Brain microvascular endothelial cell (primary cell): ENCODE results near the gene CALCA.

Experiments
- DNase-seq: peaks from one replicate; pipeline ENCODE4 v3.0.0-alpha.2; 2020
- H3K27ac ChIP-seq: fragments of 250-450 bp; sonication (Bioruptor Pico); 2 replicates; pipeline ENCODE4 v1.5.1; 2020; ENCODE audit warnings: mild to moderate bottlenecking, moderate library complexity
- H3K27me3 ChIP-seq: fragments of 250-450 bp; sonication (Bioruptor Pico); replicated peaks from 2 replicates; pipeline ENCODE4 v1.5.1; 2020; ENCODE audit warnings: mild to moderate bottlenecking
- H3K36me3 ChIP-seq: fragments of 250-450 bp; sonication (Bioruptor Pico); replicated peaks from 2 replicates; pipeline ENCODE4 v1.5.1; 2020; ENCODE audit warnings: mild to moderate bottlenecking
- H3K4me3 ChIP-seq: 2 replicates; pipeline ENCODE4 v1.5.1; 2011; ENCODE audit warnings: low read depth, mild to moderate bottlenecking, control low read depth, low read length, moderate library complexity
- in situ Hi-C: cut with HindIII; loops from 2 replicates; pipeline ENCODE4 v1.10.0; 2017; ENCODE audit warnings: low sequenced_read_pairs, low pct_ligation_motif_present
- TF ChIP-seq, protein P1 (sequence below): IDR thresholded peaks from 2 replicates; pipeline ENCODE4 v1.5.1; 2011; ENCODE audit warnings: low read depth, mild to moderate bottlenecking, moderate library complexity, low read length, control low read depth, inconsistent platforms; ENCODE audit errors: missing control alignments

CALCA gene

DNA sequence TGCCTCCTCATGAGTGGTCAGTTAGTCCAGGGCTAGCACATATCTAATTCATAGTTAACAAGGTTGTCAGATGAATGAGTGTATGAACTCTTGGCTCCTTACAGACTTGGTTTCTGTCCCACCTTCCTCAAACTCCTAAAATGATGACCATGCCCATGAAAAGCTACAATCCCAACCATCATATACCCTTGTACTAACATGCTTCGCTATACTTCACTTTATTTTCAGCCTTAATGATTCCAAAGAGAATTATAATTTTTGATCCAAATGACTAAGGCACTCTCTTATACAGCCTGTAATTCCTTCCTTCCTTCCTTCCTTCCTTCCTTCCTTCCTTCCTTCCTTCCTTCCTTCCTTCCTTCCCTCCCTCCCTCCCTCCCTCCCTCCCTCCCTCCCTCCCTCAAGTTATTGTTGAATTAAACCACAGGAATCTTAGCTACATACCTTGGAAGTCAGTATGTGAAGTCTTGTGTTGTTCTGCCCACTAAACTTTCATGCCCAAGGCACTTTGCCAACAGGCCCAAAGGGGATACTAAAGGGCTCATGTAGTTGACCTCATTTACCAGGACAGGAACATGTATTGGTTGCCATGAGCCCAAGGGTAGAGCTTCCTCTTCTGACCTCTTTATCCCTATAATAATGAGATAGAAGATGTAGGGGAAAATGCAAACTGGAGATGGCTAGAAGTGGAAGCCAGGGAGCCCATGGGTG is 37.4 kb downstream of the CALCA start:
- Histone ChIP-seq H3K27ac (no peak overlapping the region), H3K36me3 (no peaks in the 10 kb centered on the region), H3K27me3 (no peaks in the 10 kb centered on the region), H3K4me3 (no peak overlapping the region)
- TF ChIP-seq, protein P1, sequence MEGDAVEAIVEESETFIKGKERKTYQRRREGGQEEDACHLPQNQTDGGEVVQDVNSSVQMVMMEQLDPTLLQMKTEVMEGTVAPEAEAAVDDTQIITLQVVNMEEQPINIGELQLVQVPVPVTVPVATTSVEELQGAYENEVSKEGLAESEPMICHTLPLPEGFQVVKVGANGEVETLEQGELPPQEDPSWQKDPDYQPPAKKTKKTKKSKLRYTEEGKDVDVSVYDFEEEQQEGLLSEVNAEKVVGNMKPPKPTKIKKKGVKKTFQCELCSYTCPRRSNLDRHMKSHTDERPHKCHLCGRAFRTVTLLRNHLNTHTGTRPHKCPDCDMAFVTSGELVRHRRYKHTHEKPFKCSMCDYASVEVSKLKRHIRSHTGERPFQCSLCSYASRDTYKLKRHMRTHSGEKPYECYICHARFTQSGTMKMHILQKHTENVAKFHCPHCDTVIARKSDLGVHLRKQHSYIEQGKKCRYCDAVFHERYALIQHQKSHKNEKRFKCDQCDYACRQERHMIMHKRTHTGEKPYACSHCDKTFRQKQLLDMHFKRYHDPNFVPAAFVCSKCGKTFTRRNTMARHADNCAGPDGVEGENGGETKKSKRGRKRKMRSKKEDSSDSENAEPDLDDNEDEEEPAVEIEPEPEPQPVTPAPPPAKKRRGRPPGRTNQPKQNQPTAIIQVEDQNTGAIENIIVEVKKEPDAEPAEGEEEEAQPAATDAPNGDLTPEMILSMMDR: no peak
- DNase-seq: no peak
- in situ Hi-C loops: no loop called here

DNA sequence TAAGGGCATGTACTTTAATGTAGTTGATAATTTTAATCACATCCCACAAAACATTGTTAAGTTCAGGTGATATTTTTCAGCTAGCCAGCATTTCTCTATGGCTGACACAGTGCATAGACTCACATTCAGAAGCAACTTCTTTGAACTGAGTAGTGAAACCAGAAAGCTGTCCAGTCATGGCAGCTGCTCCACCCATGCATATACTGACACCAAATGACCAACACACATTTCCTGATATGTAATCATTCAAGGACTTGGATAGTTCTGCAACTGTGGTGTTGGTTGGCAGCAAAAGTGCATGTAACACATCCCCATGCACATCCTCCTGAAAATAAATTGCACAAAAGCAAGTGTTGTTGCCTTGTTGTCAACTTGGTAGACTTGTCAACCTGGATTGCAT is 39.7 kb downstream of the CALCA start:
- TF ChIP-seq, protein P1: no peak
- no peak for DNase-seq
- Histone ChIP-seq H3K27ac (no peak overlapping the region), H3K4me3 (no peak overlapping the region), H3K36me3 (no peaks in the 10 kb centered on the region), H3K27me3 (no peaks in the 10 kb centered on the region)
- in situ Hi-C loops: no loop called here

DNA sequence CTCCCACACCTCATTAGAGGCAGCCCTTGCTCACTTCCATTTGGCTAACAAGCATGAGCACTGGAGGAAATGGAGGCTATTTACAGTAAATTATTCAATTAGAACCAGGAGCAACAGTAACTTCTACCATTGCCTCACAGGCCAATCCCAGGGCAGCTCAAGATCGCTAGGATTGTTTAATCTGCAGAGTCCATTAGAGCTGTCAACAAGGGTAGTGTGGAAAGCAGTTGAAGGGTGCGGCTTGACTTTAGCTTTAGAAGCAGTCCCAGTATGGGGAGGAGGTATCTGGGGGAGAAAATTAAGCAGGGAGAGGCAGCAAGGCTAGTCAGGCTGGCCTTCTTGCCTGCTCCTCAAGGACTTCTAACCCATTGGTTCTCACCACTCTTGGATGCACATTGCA is 41.8 kb downstream of the CALCA start:
- H3K4me3 ChIP-seq: no peak overlapping the region
- TF ChIP-seq, protein P1: no peak
- no peaks in the 10 kb centered on the region for H3K36me3 ChIP-seq
- no peak overlapping the region for H3K27ac ChIP-seq
- no peak for DNase-seq
- H3K27me3 ChIP-seq: no peaks in the 10 kb centered on the region
- in situ Hi-C loops: no loop called here

DNA sequence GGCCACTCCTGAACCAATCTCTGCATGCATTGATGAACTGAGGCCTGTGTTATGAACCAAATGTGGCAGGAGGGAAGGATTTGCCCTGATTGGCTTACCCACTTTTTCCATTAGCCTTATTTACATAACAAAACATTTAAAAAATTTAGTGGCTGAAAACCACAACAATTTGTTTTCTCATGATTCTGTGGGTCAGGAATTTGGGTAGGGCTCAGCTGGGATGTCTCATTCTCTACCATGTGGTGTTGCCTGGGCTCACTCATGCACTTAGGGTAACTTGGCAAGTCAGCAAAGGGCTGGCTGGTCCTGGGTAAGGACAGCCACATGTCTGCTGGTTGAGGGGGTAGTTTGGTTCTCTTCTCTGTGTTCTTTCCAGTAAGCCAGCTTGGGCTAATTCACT is 45.0 kb downstream of the CALCA start:
- no peak overlapping the region for H3K27ac ChIP-seq
- TF ChIP-seq, protein P1: no peak
- no peaks in the 10 kb centered on the region for H3K27me3 ChIP-seq
- in situ Hi-C loops: no loop called here
- H3K36me3 ChIP-seq: no peaks in the 10 kb centered on the region
- no peak overlapping the region for H3K4me3 ChIP-seq
- peak; percentile 11 for DNase-seq

DNA sequence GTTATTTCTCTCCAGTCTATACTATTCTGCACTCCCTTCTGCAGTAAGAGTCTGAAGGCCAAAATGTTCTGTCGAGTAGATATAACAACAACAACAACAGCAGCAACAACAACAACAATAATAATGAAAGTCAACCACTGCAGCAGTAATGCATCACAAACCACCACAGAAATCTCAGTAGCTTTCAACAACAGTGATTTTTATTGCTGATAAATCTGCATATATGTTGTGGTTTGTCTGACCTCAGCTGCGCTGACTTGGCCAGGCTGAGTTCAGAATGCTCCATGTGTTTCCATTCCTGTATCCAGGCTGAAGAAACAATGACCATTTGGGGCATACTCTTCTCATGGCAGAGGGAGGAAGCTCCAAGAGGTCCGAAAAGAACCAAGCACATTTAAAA is 47.8 kb downstream of the CALCA start:
- Histone ChIP-seq H3K27me3 (no peaks in the 10 kb centered on the region), H3K4me3 (no peak overlapping the region), H3K27ac (no peak overlapping the region), H3K36me3 (no peaks in the 10 kb centered on the region)
- in situ Hi-C loops: no loop called here
- TF ChIP-seq, protein P1: no peak
- DNase-seq: no peak
